Hematopoietic multipotent progenitor cell treated with erythropoietin and hydrocortisone succinate and interleukin-3 and kit ligand, for 4 days (in vitro differentiated cells): ENCODE results near the gene SARS2.
A peak's percentile ranks its signal among the peaks of the same experiment; 100 is the strongest.
"Not testable (repeated sequence)": the region's sequence is repeated elsewhere in the genome, so short reads cannot be mapped to it uniquely, and the experiment has no call there.

Experiments
- DNase-seq: peaks from one replicate; pipeline ENCODE4 v3.0.0-alpha.2; 2015

Gene SARS2

GRCh38 chr19:38889803-38890202, 40.8 kb downstream of the SARS2 start:
- no peak for DNase-seq

GRCh38 chr19:38888876-38889275, 41.7 kb downstream of the SARS2 start:
- DNase-seq = no peak

- not testable (repeated sequence) for DNase-seq
Measured at GRCh38 chr19:38884691-38885090, 45.9 kb downstream of the SARS2 start.

GRCh38 chr19:38883286-38883685, 47.3 kb downstream of the SARS2 start:
- DNase-seq = no peak

- DNase-seq = no peak
Measured at GRCh38 chr19:38880882-38881609, 49.5 kb downstream of the SARS2 start.

GRCh38 chr19:38880076-38880881, 50.3 kb downstream of the SARS2 start:
- DNase-seq = no peak

GRCh38 chr19:38879400-38879751, 51.2 kb downstream of the SARS2 start:
- DNase-seq = no peak

- DNase-seq = no peak
Measured at GRCh38 chr19:38878575-38879399, 51.8 kb downstream of the SARS2 start.

- DNase-seq = peak; percentile 81
Measured at GRCh38 chr19:38877781-38878574, 52.6 kb downstream of the SARS2 start, which contains the start of gene RINL. Gene RINL (minus strand): TSS chr19:38878275. CDS start chr19:38876742, 1,533 bp downstream.

- peak; percentile 45 for DNase-seq
Measured at GRCh38 chr19:38875656-38876395, 54.7 kb downstream of the SARS2 start.

- not testable (repeated sequence) for DNase-seq
Measured at GRCh38 chr19:38873400-38873799, 57.2 kb downstream of the SARS2 start.

- DNase-seq = no peak
Measured at GRCh38 chr19:38870612-38871011, 60.0 kb downstream of the SARS2 start.

GRCh38 chr19:38869836-38870607, 60.5 kb downstream of the SARS2 start:
- DNase-seq = peak; percentile 91

- DNase-seq = peak; percentile 74
Measured at GRCh38 chr19:38869160-38869835, 61.3 kb downstream of the SARS2 start.

- no peak for DNase-seq
Measured at GRCh38 chr19:38868551-38868950, 62.0 kb downstream of the SARS2 start.

GRCh38 chr19:38867171-38867780, 63.3 kb downstream of the SARS2 start:
- DNase-seq = no peak
